CD14-positive monocyte (primary cell): Measurements from ENCODE around the gene CITED1. TPM values are rescaled to one million over a fixed set of nuclear protein-coding genes. Genes with fewer than 3 reads are reported as not detected.

Source experiments
- DNase-seq, 3 donors: peaks; one replicate each; pipeline ENCODE4 v3.0.0-alpha.2; 2011 to 2022
- H2AFZ ChIP-seq: 2 replicates; pipeline ENCODE4 v1.6.0; 2012; ENCODE audit warnings: mild to moderate bottlenecking, low read depth, low read length, inconsistent platforms; ENCODE audit not compliant: insufficient read depth, poor library complexity, severe bottlenecking
- H3K27ac ChIP-seq, 2 donors: 1 replicate in 1 of 2; 2 replicates in 1 of 2; pipeline ENCODE4 v1.5.1; 2012 to 2013; ENCODE audit warnings: low read length in 2 of 2, control low read depth in 1 of 2, inconsistent platforms in 1 of 2, low read depth in 1 of 2, mild to moderate bottlenecking in 1 of 2
- H3K27me3 ChIP-seq, 2 donors: one replicate each; pipeline versions ENCODE4 v1.6.0 to v1.6.1; 2011 to 2013; ENCODE audit warnings: low read length in 2 of 2; ENCODE audit not compliant: control insufficient read depth in 2 of 2, insufficient read depth in 2 of 2
- H3K36me3 ChIP-seq, 2 donors: replicated peaks in 1 of 2; 1 replicate in 1 of 2; 2 replicates in 1 of 2; pipeline versions ENCODE4 v1.5.1 to v1.6.1; 2012 to 2013; ENCODE audit warnings: low read length in 2 of 2, control low read depth in 1 of 2, inconsistent platforms in 1 of 2, mild to moderate bottlenecking in 1 of 2; ENCODE audit not compliant: insufficient read depth in 2 of 2, control insufficient read depth in 1 of 2
- H3K4me1 ChIP-seq, 2 donors: 1 replicate in 1 of 2; 2 replicates in 1 of 2; pipeline versions ENCODE4 v1.5.1 to v1.6.1; 2012 to 2013; ENCODE audit warnings: low read length in 2 of 2, control low read depth in 1 of 2, inconsistent platforms in 1 of 2, mild to moderate bottlenecking in 1 of 2, moderate library complexity in 1 of 2; ENCODE audit not compliant: insufficient read depth in 2 of 2, control insufficient read depth in 1 of 2
- H3K4me2 ChIP-seq: replicated peaks from 2 replicates; pipeline ENCODE3; 2012; ENCODE audit warnings: low read length, moderate library complexity, mild to moderate bottlenecking; ENCODE audit not compliant: poor library complexity, severe bottlenecking; ENCODE audit errors: extremely low read depth
- H3K4me3 ChIP-seq, 3 experiments: fragments of 200-600 bp in 1 of 3; sonication (generic) in 1 of 3; replicated peaks in 1 of 3; 1 replicate in 2 of 3; 2 replicates in 1 of 3; pipeline ENCODE4 v1.5.1; 2011 to 2013; ENCODE audit warnings: low read length in 3 of 3, mild to moderate bottlenecking in 3 of 3, control low read depth in 2 of 3, low read depth in 2 of 3, inconsistent platforms in 1 of 3, moderate library complexity in 1 of 3
- H3K79me2 ChIP-seq: 2 replicates; pipeline ENCODE4 v1.6.0; 2012; ENCODE audit warnings: mild to moderate bottlenecking, control low read depth, inconsistent platforms, low read length, moderate library complexity; ENCODE audit not compliant: insufficient read depth
- H3K9ac ChIP-seq: 2 replicates; pipeline ENCODE4 v1.6.0; 2017; ENCODE audit warnings: low read length, mild to moderate bottlenecking; ENCODE audit not compliant: insufficient read depth, poor library complexity, severe bottlenecking
- H3K9me3 ChIP-seq, 2 donors: replicated peaks in 1 of 2; 1 replicate in 1 of 2; 2 replicates in 1 of 2; pipeline versions ENCODE4 v1.5.1 to v1.6.1; 2012 to 2013; ENCODE audit warnings: low read length in 2 of 2, control low read depth in 1 of 2; ENCODE audit not compliant: control insufficient read depth in 1 of 2, insufficient read depth in 1 of 2
- H4K20me1 ChIP-seq: 2 replicates; pipeline ENCODE4 v1.6.0; 2012; ENCODE audit warnings: mild to moderate bottlenecking, low read length, control low read depth, moderate library complexity; ENCODE audit not compliant: insufficient read depth
- H3K27ac Mint-ChIP-seq, 7 donors: one replicate each; pipeline ENCODE4 v1.8.0; 2020; ENCODE audit warnings: mild to moderate bottlenecking in 7 of 7, mixed read lengths in 7 of 7, moderate library complexity in 6 of 7, inconsistent platforms in 2 of 7
- H3K27me3 Mint-ChIP-seq, 3 donors: one replicate each; pipeline ENCODE4 v1.8.0; 2021 to 2022; ENCODE audit warnings: low read depth in 3 of 3, mild to moderate bottlenecking in 3 of 3, mixed read lengths in 3 of 3, moderate library complexity in 3 of 3, inconsistent platforms in 1 of 3
- H3K36me3 Mint-ChIP-seq, 2 donors: one replicate each; pipeline ENCODE4 v1.8.0; 2020; ENCODE audit warnings: mixed read lengths in 2 of 2, inconsistent platforms in 1 of 2, mild to moderate bottlenecking in 1 of 2
- H3K4me1 Mint-ChIP-seq: one replicate; pipeline ENCODE4 v1.8.0; 2020; ENCODE audit warnings: mild to moderate bottlenecking, mixed read lengths
- H3K4me3 Mint-ChIP-seq, 2 donors: one replicate each; pipeline ENCODE4 v1.8.0; 2020; ENCODE audit warnings: mild to moderate bottlenecking in 2 of 2, mixed read lengths in 2 of 2, moderate library complexity in 1 of 2
- H3K9me3 Mint-ChIP-seq, 7 donors: one replicate each; pipeline ENCODE4 v1.8.0; 2020 to 2022; ENCODE audit warnings: mixed read lengths in 7 of 7, mild to moderate bottlenecking in 6 of 7, moderate library complexity in 6 of 7, inconsistent platforms in 2 of 7
- WGBS: methylation state at CpG from one replicate; pipeline ENCODE4 v1.1.5; 2013; ENCODE audit warnings: missing lambda C conversion rate; ENCODE audit not compliant: insufficient coverage; 5-methylcytosine and 5-hydroxymethylcytosine counted together
- intact Hi-C, 2 donors: fragments of 100-400 bp; cut with micrococcal nuclease; formaldehyde crosslinking; loops; one replicate each; pipeline versions ENCODE4 v1.15.0 to v1.15.1; 2023
- polyA plus RNA-seq, 3 donors: library from polyadenylated mRNA; depleted of rRNA in 1 of 3; unstranded in 2 of 3; stranded (reverse) in 1 of 3; fragments of 300-500 nt in 2 of 3; fragments of >200 nt in 1 of 3; fragmentation: Illumina TruSeq in 2 of 3; gene quantifications; 1 replicate in 2 of 3; 2 replicates in 1 of 3; pipeline ENCODE4 v1.2.3, GENCODE V29; 2012 to 2021
- TF ChIP-seq, protein P1 (sequence below): fragments of 200-600 bp; IDR thresholded peaks from one replicate; pipeline ENCODE4 v1.8.0; 2022; ENCODE audit warnings: antibody characterized with exemption, mild to moderate bottlenecking

The CITED1 gene
- polyA plus RNA-seq, 3 donors, result 0.36 TPM; not detected in 2

DNA sequence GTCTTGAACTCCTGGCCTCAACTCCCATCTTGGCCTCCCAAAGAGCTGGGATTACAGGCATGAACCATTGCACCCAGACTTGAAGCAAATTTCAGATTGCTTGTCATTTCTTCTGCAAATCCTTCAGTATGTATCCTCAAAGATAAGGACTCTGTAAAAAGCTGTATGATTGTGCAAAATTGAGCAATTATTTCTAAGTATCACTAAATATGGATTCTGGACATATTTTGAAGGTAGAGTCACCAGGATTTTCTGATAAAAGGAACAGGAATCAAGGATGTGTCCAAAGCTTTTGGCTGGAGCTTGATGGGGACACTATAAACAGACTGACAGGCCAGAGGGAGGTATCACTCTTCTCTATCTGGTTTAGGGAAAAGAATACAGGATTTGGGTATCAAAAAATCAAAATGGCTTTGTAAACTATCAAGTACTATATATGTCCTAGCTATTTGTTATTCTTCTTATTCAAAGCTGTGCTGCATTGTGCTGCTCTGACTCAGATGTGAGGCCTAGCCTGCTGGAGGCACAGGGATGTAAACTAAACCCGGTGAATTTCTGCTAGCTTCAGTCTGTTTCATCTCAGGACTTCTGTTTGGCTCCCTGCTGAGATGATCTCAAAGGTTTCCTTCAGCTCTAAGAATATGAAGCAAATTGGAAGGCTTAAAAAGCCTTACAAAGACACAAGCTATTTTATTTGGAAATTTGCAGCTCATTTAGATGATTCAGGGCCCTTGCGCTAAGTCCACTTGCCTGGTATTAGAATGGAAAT is 36.9 kb downstream of the CITED1 start:
- Histone ChIP-seq H3K79me2 (peaks cover 5% of the 10 kb centered on the region), H3K4me3 (no peak overlapping the region), H2AFZ (no peak overlapping the region), H3K27ac (no peak overlapping the region), H3K9ac (no peak overlapping the region), H3K36me3 (peaks cover 43 to 69% of the 10 kb centered on the region in 2 donors), H4K20me1 (peaks cover 31% of the 10 kb centered on the region), H3K27me3 (no peaks in the 10 kb centered on the region), H3K9me3 (no peaks in the 10 kb centered on the region), H3K4me2 (no peak overlapping the region), H3K4me1 (no peaks in the 10 kb centered on the region)
- DNase-seq, result no peak
- Mint-ChIP-seq H3K4me1 (no peaks in the 10 kb centered on the region), H3K4me3 (no peak overlapping the region), H3K27me3 (no peaks in the 10 kb centered on the region), H3K36me3 (peaks cover 42 to 73% of the 10 kb centered on the region in 2 donors), H3K27ac (no peak overlapping the region), H3K9me3 (no peaks in the 10 kb centered on the region)
- TF ChIP-seq, protein P1, sequence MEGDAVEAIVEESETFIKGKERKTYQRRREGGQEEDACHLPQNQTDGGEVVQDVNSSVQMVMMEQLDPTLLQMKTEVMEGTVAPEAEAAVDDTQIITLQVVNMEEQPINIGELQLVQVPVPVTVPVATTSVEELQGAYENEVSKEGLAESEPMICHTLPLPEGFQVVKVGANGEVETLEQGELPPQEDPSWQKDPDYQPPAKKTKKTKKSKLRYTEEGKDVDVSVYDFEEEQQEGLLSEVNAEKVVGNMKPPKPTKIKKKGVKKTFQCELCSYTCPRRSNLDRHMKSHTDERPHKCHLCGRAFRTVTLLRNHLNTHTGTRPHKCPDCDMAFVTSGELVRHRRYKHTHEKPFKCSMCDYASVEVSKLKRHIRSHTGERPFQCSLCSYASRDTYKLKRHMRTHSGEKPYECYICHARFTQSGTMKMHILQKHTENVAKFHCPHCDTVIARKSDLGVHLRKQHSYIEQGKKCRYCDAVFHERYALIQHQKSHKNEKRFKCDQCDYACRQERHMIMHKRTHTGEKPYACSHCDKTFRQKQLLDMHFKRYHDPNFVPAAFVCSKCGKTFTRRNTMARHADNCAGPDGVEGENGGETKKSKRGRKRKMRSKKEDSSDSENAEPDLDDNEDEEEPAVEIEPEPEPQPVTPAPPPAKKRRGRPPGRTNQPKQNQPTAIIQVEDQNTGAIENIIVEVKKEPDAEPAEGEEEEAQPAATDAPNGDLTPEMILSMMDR, result no peak
- WGBS, result no CpG with 5 or more reads among the region's 2 CpGs
- intact Hi-C loops, result no loop called here

- intact Hi-C loops, result no loop called here
- Mint-ChIP-seq H3K4me3 (no peak overlapping the region), H3K27ac (no peak overlapping the region), H3K4me1 (no peaks in the 10 kb centered on the region), H3K9me3 (no peaks in the 10 kb centered on the region), H3K36me3 (peaks cover 16 to 40% of the 10 kb centered on the region in 2 donors), H3K27me3 (peaks cover 0 to 4% (median 0%) of the 10 kb centered on the region in 3 donors)
- Histone ChIP-seq H3K4me1 (no peaks in the 10 kb centered on the region), H3K36me3 (peaks cover 11 to 33% of the 10 kb centered on the region in 2 donors), H4K20me1 (peaks cover 4% of the 10 kb centered on the region), H3K9ac (no peak overlapping the region), H2AFZ (no peak overlapping the region), H3K4me3 (no peak overlapping the region), H3K27ac (no peak overlapping the region), H3K79me2 (no peaks in the 10 kb centered on the region), H3K27me3 (no peaks in the 10 kb centered on the region), H3K9me3 (no peaks in the 10 kb centered on the region), H3K4me2 (no peak overlapping the region)
- TF ChIP-seq, protein P1, result no peak
- DNase-seq, result no peak
- no CpG with 5 or more reads among the region's 3 CpGs for WGBS
Observed at GRCh38 chrX:72265263-72265662, 40.5 kb downstream of the CITED1 start.
